Nephron progenitor cell (in vitro differentiated cells): ENCODE data around the gene FCN2.

Experiments
- DNase-seq: peaks from one replicate; pipeline ENCODE4 v3.0.0; 2021
- H3K27ac Mint-ChIP-seq: 2 replicates; pipeline ENCODE4 v1.8.0; 2021; ENCODE audit warnings: mild to moderate bottlenecking, moderate library complexity, mixed read lengths
- H3K27me3 Mint-ChIP-seq: 2 replicates; pipeline ENCODE4 v1.8.0; 2021; ENCODE audit warnings: mild to moderate bottlenecking, low read depth, mixed read lengths; ENCODE audit not compliant: poor library complexity
- H3K36me3 Mint-ChIP-seq: 2 replicates; pipeline ENCODE4 v1.8.0; 2021; ENCODE audit warnings: low read depth, mixed read lengths
- H3K4me1 Mint-ChIP-seq: 2 replicates; pipeline ENCODE4 v1.8.0; 2021; ENCODE audit warnings: mixed read lengths
- H3K4me3 Mint-ChIP-seq: 2 replicates; pipeline ENCODE4 v1.8.0; 2021; ENCODE audit warnings: mild to moderate bottlenecking, moderate library complexity, mixed read lengths
- H3K9me3 Mint-ChIP-seq: 2 replicates; pipeline ENCODE4 v1.8.0; 2021; ENCODE audit warnings: mild to moderate bottlenecking, moderate library complexity, mixed read lengths
- TF ChIP-seq, protein P1 (sequence below): fragments of 200-600 bp; sonication (generic); IDR thresholded peaks from 2 replicates; pipeline ENCODE4 v1.5.0; 2021; ENCODE audit warnings: antibody characterized with exemption

The FCN2 gene

DNA sequence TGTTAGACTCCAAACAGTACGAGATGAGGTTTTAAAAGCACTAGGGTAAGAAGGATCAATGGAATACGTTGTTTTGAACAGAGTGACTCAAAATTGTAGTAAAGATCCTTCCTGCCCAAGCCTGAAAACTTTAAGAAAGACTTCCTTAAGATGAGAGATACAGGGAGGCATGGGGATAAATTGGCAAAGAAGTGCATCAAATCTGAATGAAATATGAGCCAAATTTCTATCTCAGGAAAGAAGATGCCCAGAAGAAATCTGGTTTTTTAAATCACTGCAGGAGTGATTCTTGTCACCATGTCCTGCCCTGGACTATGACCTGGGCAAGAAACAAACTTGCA lies 14.9 kb downstream of the FCN2 start:
- Mint-ChIP-seq H3K27me3 (peaks cover under 1% of the 10 kb centered on the region), H3K4me1 (peaks cover 20% of the 10 kb centered on the region), H3K4me3 (no peak overlapping the region), H3K36me3 (peaks cover 5% of the 10 kb centered on the region), H3K9me3 (peaks cover 49% of the 10 kb centered on the region), H3K27ac (no peak overlapping the region)
- DNase-seq: no peak
- TF ChIP-seq, protein P1, sequence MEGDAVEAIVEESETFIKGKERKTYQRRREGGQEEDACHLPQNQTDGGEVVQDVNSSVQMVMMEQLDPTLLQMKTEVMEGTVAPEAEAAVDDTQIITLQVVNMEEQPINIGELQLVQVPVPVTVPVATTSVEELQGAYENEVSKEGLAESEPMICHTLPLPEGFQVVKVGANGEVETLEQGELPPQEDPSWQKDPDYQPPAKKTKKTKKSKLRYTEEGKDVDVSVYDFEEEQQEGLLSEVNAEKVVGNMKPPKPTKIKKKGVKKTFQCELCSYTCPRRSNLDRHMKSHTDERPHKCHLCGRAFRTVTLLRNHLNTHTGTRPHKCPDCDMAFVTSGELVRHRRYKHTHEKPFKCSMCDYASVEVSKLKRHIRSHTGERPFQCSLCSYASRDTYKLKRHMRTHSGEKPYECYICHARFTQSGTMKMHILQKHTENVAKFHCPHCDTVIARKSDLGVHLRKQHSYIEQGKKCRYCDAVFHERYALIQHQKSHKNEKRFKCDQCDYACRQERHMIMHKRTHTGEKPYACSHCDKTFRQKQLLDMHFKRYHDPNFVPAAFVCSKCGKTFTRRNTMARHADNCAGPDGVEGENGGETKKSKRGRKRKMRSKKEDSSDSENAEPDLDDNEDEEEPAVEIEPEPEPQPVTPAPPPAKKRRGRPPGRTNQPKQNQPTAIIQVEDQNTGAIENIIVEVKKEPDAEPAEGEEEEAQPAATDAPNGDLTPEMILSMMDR: no peak

GRCh38 chr9:134895908-134896833 lies 15.6 kb downstream of the FCN2 start:
- Mint-ChIP-seq H3K9me3 (peaks cover 49% of the 10 kb centered on the region), H3K4me1 (peaks cover 15% of the 10 kb centered on the region), H3K4me3 (no peak overlapping the region), H3K27ac (no peak overlapping the region), H3K36me3 (peaks cover 5% of the 10 kb centered on the region), H3K27me3 (peaks cover 3% of the 10 kb centered on the region)
- TF ChIP-seq, protein P1: no peak
- DNase-seq: no peak

DNA sequence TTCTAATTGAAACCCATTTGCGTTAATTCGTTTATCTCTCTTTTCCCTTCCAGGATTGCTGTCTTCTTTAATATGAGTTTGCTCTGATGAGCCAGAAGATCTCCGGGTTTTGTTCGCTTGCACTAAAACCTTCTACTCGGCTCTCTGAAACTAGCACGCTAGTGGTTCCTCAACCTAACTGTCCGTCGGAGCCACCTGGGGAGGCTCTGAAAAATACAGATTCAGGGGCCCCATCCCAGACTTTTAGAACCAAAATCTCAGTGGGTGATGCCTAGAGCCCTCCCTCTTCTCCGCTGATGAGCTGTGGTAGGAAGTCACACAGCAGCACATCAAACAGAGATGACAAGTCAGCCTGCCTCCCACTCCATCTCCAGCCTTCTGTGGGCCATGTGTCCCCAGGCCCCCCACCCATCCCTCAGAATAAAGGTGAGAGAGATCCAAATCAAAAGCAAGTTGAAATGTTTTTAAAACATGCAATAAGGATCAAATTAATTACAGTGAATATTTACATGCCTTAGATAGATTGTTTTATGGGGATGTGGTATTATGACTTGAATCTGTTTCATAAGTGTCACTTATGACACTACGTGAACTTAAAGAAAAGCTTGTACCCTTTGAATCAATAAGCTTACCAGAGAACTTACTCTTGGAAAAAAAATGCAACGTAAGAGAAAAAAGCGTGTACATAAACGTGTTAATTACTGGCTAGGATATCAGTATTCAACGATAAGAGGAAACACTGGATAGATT lies 16.4 kb downstream of the FCN2 start:
- H3K27ac Mint-ChIP-seq: no peak overlapping the region

GRCh38 chr9:134897584-134898170 lies 17.1 kb downstream of the FCN2 start:
- TF ChIP-seq, protein P1: no peak
- H3K36me3 Mint-ChIP-seq: peaks cover 5% of the 10 kb centered on the region

More for the DNA sequence above, 16.4 kb downstream of the FCN2 start:
- H3K27me3 Mint-ChIP-seq: peaks cover 3% of the 10 kb centered on the region
- DNase-seq: no peak
- peaks cover 49% of the 10 kb centered on the region for H3K9me3 Mint-ChIP-seq
- H3K4me1 Mint-ChIP-seq: peaks cover 7% of the 10 kb centered on the region
- TF ChIP-seq, protein P1: no peak
- H3K36me3 Mint-ChIP-seq: peaks cover 5% of the 10 kb centered on the region
- H3K4me3 Mint-ChIP-seq: no peak overlapping the region

GRCh38 chr9:134898319-134898718 lies 17.7 kb downstream of the FCN2 start:
- Mint-ChIP-seq H3K27ac (no peak overlapping the region), H3K4me1 (peaks cover 5% of the 10 kb centered on the region), H3K36me3 (peaks cover 5% of the 10 kb centered on the region), H3K9me3 (peaks cover 44% of the 10 kb centered on the region), H3K27me3 (peaks cover 10% of the 10 kb centered on the region), H3K4me3 (no peak overlapping the region)
- TF ChIP-seq, protein P1: no peak
- DNase-seq: no peak

More at GRCh38 chr9:134897584-134898170, 17.1 kb downstream of the FCN2 start:
- peaks cover 5% of the 10 kb centered on the region for H3K4me1 Mint-ChIP-seq
- DNase-seq: no peak
- H3K4me3 Mint-ChIP-seq: no peak overlapping the region
- no peak overlapping the region for H3K27ac Mint-ChIP-seq
- peaks cover 8% of the 10 kb centered on the region for H3K27me3 Mint-ChIP-seq
- peaks cover 49% of the 10 kb centered on the region for H3K9me3 Mint-ChIP-seq
